HG02870 (cell line): ENCODE measurements around the gene KMO.

Experiments used
- ATAC-seq: cut with Tn5 transposase; IDR thresholded peaks from one replicate; pipeline ENCODE4 v1.9.1; 2021; ENCODE audit warnings: mild to moderate bottlenecking, moderate library complexity; ENCODE audit not compliant: unreplicated experiment

Gene KMO

DNA sequence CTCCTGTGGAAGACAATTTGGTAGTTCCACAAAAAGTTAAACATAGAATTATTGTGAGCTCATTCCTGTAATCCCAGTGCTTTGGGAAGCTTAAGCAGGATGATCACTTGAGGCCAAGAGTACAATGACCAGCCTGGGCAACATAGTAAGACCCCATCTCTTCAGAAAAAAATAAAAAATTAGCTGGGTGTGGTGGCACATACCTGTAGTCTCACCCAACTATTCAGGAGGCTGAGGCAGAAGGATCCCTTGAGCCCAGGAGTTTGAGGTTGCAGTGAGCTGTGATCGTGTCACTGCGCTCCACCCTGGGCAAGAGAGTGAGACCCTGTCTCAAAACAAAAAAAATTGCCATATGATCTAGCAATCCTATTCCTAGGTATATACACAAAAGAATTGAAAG lies 112.1 kb downstream of the KMO start:
- ATAC-seq, result no peak

DNA sequence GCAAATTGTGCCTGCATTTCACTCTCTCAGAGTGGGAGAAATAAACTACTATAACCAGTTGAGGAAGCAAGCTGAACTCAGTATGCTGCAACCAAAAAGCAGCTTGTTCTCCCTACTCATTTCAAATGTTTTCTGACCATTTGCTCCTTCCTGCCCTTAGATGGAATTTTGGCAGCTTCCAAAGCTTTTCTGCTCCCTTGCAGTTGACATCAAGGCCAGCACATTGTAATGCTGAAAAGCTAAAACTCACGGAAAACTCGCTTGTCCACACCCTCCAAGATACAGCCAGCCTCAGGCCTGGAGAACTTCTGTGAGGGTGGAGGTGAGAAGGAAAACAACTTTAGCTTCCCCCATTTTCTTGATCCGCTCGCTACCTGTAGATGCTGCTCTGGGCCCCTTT lies 113.0 kb downstream of the KMO start:
- ATAC-seq, result no peak
